ENCODE results near the gene E2F7.

GRCh38 chr12:77005611-77006098 lies 59.7 kb downstream of the E2F7 start:
- no peak for TF ChIP-seq ZIK1 (CRISPR knock-in tag; IDR thresholded peaks at IDR 0.05; ENCODE audit: borderline replicate concordance, low read depth)
- TF ChIP-seq POLR2AphosphoS5 (IDR thresholded peaks at IDR 0.05; ENCODE audit: low read depth, low read length) = no peak
- TF ChIP-seq SAFB2 (CRISPR knock-in tag; IDR thresholded peaks at IDR 0.05; ENCODE audit: borderline replicate concordance, low read depth) = no peak
- no peak for TF ChIP-seq FOXJ3 (CRISPR knock-in tag; IDR thresholded peaks at IDR 0.05; ENCODE audit: borderline replicate concordance)
